Activated naive CD8-positive, alpha-beta T cell treated with anti-CD3 and anti-CD28 coated beads, Interleukin-2, amount 50 U/mL, for 24 hours (primary cell): ENCODE data around the gene IGFLR1.

Source experiments
- ATAC-seq: fragments of 150-1000 bp; cut with Tn5 transposase; one replicate; pipeline ENCODE4 v1.10.0; 2021
- DNase-seq: peaks from one replicate; pipeline ENCODE4 v3.0.0; 2021
- H3K27ac Mint-ChIP-seq: one replicate; pipeline ENCODE4 v1.8.0; 2021; ENCODE audit warnings: mild to moderate bottlenecking, mixed read lengths
- H3K27me3 Mint-ChIP-seq: one replicate; pipeline ENCODE4 v1.8.0; 2021; ENCODE audit warnings: mixed read lengths
- H3K36me3 Mint-ChIP-seq: one replicate; pipeline ENCODE4 v1.8.0; 2021; ENCODE audit warnings: low read depth, mixed read lengths
- H3K4me1 Mint-ChIP-seq: one replicate; pipeline ENCODE4 v1.8.0; 2021; ENCODE audit warnings: mixed read lengths
- H3K4me3 Mint-ChIP-seq: one replicate; pipeline ENCODE4 v1.8.0; 2021; ENCODE audit warnings: mild to moderate bottlenecking, moderate library complexity, mixed read lengths
- H3K9me3 Mint-ChIP-seq: one replicate; pipeline ENCODE4 v1.8.0; 2021; ENCODE audit warnings: mixed read lengths

Gene IGFLR1

GRCh38 chr19:35741203-35741515, 1.1 kb downstream of the IGFLR1 start:
- ATAC-seq (no peak), DNase-seq (no peak)
- peaks cover 59% of the 10 kb centered on the region for H3K4me1 Mint-ChIP-seq
- H3K9me3 Mint-ChIP-seq, result no peaks in the 10 kb centered on the region
- H3K36me3 Mint-ChIP-seq, result peaks cover 36% of the 10 kb centered on the region
- H3K27me3 Mint-ChIP-seq, result no peaks in the 10 kb centered on the region
- H3K27ac Mint-ChIP-seq, result peak overlapping the region; percentile 92
- H3K4me3 Mint-ChIP-seq, result peak overlapping the region; percentile 97

GRCh38 chr19:35740423-35741202, 1.6 kb downstream of the IGFLR1 start:
- H3K27ac Mint-ChIP-seq, result peak overlapping the region; percentile 92
- H3K9me3 Mint-ChIP-seq, result no peaks in the 10 kb centered on the region
- H3K27me3 Mint-ChIP-seq, result no peaks in the 10 kb centered on the region
- peaks cover 53% of the 10 kb centered on the region for H3K4me1 Mint-ChIP-seq
- H3K36me3 Mint-ChIP-seq, result peaks cover 37% of the 10 kb centered on the region
- peak overlapping the region; percentile 97 for H3K4me3 Mint-ChIP-seq
- DNase-seq, result peak; percentile 97
- peak; percentile 70 for ATAC-seq

GRCh38 chr19:35740108-35740422, 2.2 kb downstream of the IGFLR1 start:
- Mint-ChIP-seq H3K27me3 (no peaks in the 10 kb centered on the region), H3K4me3 (peak overlapping the region; percentile 97), H3K27ac (no peak overlapping the region), H3K4me1 (peaks cover 49% of the 10 kb centered on the region), H3K9me3 (no peaks in the 10 kb centered on the region), H3K36me3 (peaks cover 36% of the 10 kb centered on the region)
- peak; percentile 13 for ATAC-seq
- no peak for DNase-seq

GRCh38 chr19:35739275-35740107, 2.8 kb downstream of the IGFLR1 start:
- H3K4me3 Mint-ChIP-seq, result peak overlapping the region; percentile 97
- no peaks in the 10 kb centered on the region for H3K27me3 Mint-ChIP-seq
- no peaks in the 10 kb centered on the region for H3K9me3 Mint-ChIP-seq
- H3K4me1 Mint-ChIP-seq, result peaks cover 45% of the 10 kb centered on the region
- DNase-seq, result no peak
- H3K27ac Mint-ChIP-seq, result peak overlapping the region; percentile 57
- H3K36me3 Mint-ChIP-seq, result peaks cover 41% of the 10 kb centered on the region
- ATAC-seq, result no peak

GRCh38 chr19:35738887-35739229, 3.4 kb downstream of the IGFLR1 start:
- Mint-ChIP-seq H3K4me1 (peaks cover 40% of the 10 kb centered on the region), H3K9me3 (no peaks in the 10 kb centered on the region), H3K27me3 (no peaks in the 10 kb centered on the region), H3K4me3 (peak overlapping the region; percentile 17), H3K36me3 (peaks cover 45% of the 10 kb centered on the region), H3K27ac (peak overlapping the region; percentile 69)
- ATAC-seq (no peak), DNase-seq (no peak)

- no peaks in the 10 kb centered on the region for H3K9me3 Mint-ChIP-seq
- peaks cover 35% of the 10 kb centered on the region for H3K4me1 Mint-ChIP-seq
- ATAC-seq (no peak), DNase-seq (no peak)
- peak overlapping the region; percentile 69 for H3K27ac Mint-ChIP-seq
- peak overlapping the region; percentile 17 for H3K4me3 Mint-ChIP-seq
- H3K36me3 Mint-ChIP-seq, result peaks cover 44% of the 10 kb centered on the region
- H3K27me3 Mint-ChIP-seq, result no peaks in the 10 kb centered on the region
These were observed 4.0 kb downstream of the IGFLR1 start for GRCh38 chr19:35738021-35738886.

GRCh38 chr19:35736913-35737886, 5.1 kb downstream of the IGFLR1 start:
- no peak overlapping the region for H3K4me3 Mint-ChIP-seq
- H3K27me3 Mint-ChIP-seq, result no peaks in the 10 kb centered on the region
- DNase-seq (peak; percentile 37), ATAC-seq (no peak)
- H3K4me1 Mint-ChIP-seq, result peaks cover 25% of the 10 kb centered on the region
- H3K36me3 Mint-ChIP-seq, result peaks cover 37% of the 10 kb centered on the region
- no peaks in the 10 kb centered on the region for H3K9me3 Mint-ChIP-seq
- H3K27ac Mint-ChIP-seq, result peak overlapping the region; percentile 64

- peaks cover 44% of the 10 kb centered on the region for H3K36me3 Mint-ChIP-seq
- DNase-seq, result no peak
- H3K4me3 Mint-ChIP-seq, result no peak overlapping the region
- H3K4me1 Mint-ChIP-seq, result peaks cover 16% of the 10 kb centered on the region
- no peak overlapping the region for H3K27ac Mint-ChIP-seq
- ATAC-seq, result no peak
- H3K9me3 Mint-ChIP-seq, result no peaks in the 10 kb centered on the region
- H3K27me3 Mint-ChIP-seq, result no peaks in the 10 kb centered on the region
These were observed 7.4 kb downstream of the IGFLR1 start for GRCh38 chr19:35734889-35735288.

GRCh38 chr19:35734273-35734672, 8.0 kb downstream of the IGFLR1 start:
- Mint-ChIP-seq H3K4me1 (peaks cover 11% of the 10 kb centered on the region), H3K4me3 (no peak overlapping the region), H3K27me3 (no peaks in the 10 kb centered on the region), H3K9me3 (no peaks in the 10 kb centered on the region), H3K36me3 (peaks cover 50% of the 10 kb centered on the region), H3K27ac (peak overlapping the region; percentile 44)
- ATAC-seq (no peak), DNase-seq (no peak)

- Mint-ChIP-seq H3K9me3 (no peaks in the 10 kb centered on the region), H3K4me1 (peaks cover 11% of the 10 kb centered on the region), H3K4me3 (no peak overlapping the region), H3K36me3 (peaks cover 49% of the 10 kb centered on the region), H3K27me3 (no peaks in the 10 kb centered on the region), H3K27ac (peak overlapping the region; percentile 44)
- no peak for DNase-seq
- no peak for ATAC-seq
These were observed 8.8 kb downstream of the IGFLR1 start for GRCh38 chr19:35733180-35734125.

- no peaks in the 10 kb centered on the region for H3K27me3 Mint-ChIP-seq
- DNase-seq (no peak), ATAC-seq (no peak)
- peaks cover 11% of the 10 kb centered on the region for H3K4me1 Mint-ChIP-seq
- H3K4me3 Mint-ChIP-seq, result no peak overlapping the region
- peaks cover 53% of the 10 kb centered on the region for H3K36me3 Mint-ChIP-seq
- H3K9me3 Mint-ChIP-seq, result no peaks in the 10 kb centered on the region
- no peak overlapping the region for H3K27ac Mint-ChIP-seq
These were observed 9.6 kb downstream of the IGFLR1 start for GRCh38 chr19:35732540-35733179.

GRCh38 chr19:35731779-35732405, 10.4 kb downstream of the IGFLR1 start:
- no peak for ATAC-seq
- peaks cover 54% of the 10 kb centered on the region for H3K36me3 Mint-ChIP-seq
- no peaks in the 10 kb centered on the region for H3K27me3 Mint-ChIP-seq

More at GRCh38 chr19:35731779-35732405, 10.4 kb downstream of the IGFLR1 start:
- no peak overlapping the region for H3K27ac Mint-ChIP-seq
- no peak for DNase-seq
- H3K4me1 Mint-ChIP-seq, result peaks cover 5% of the 10 kb centered on the region
- H3K4me3 Mint-ChIP-seq, result no peak overlapping the region
- H3K9me3 Mint-ChIP-seq, result no peaks in the 10 kb centered on the region
